GM12865 (cell line): ENCODE data around the gene GPC1.
"Not testable (repeated sequence)": the region's sequence is repeated elsewhere in the genome, so short reads cannot be mapped to it uniquely, and the experiment has no call there.

Source experiments
- DNase-seq: peaks from one replicate; pipeline ENCODE4 v3.0.0; 2010; ENCODE audit warnings: low read depth
- H3K4me3 ChIP-seq: 2 replicates; pipeline ENCODE4 v1.5.1; 2011; ENCODE audit warnings: mild to moderate bottlenecking, low read depth, low read length, control low read depth
- CTCF ChIP-seq: IDR thresholded peaks from 2 replicates; pipeline ENCODE4 v1.5.1; 2011; ENCODE audit warnings: low read length, control low read depth, low read depth, inconsistent platforms; ENCODE audit not compliant: insufficient read depth; ENCODE audit errors: missing control alignments

The GPC1 gene

GRCh38 chr2:240435457-240435947 is at the start of gene GPC1:
GPC1 (plus strand) TSS chr2:240435663; CDS start chr2:240435919, 256 bp downstream.
- DNase-seq, result peak; percentile 72
- TF ChIP-seq CTCF, result no peak
- H3K4me3 ChIP-seq, result peak within 1 kb of the TSS; percentile 44

GRCh38 chr2:240386326-240386725 is 49.1 kb upstream of the GPC1 start:
- no peak overlapping the region for H3K4me3 ChIP-seq
- DNase-seq, result no peak
- TF ChIP-seq CTCF, result no peak

GRCh38 chr2:240386743-240387142 is 48.7 kb upstream of the GPC1 start:
- H3K4me3 ChIP-seq, DNase-seq: not testable (repeated sequence)

GRCh38 chr2:240387325-240387668 is 48.2 kb upstream of the GPC1 start:
- DNase-seq, result no peak
- no peak for TF ChIP-seq CTCF
- no peak overlapping the region for H3K4me3 ChIP-seq

- no peak for DNase-seq
- H3K4me3 ChIP-seq, result no peak overlapping the region
- no peak for TF ChIP-seq CTCF
These were observed 47.6 kb upstream of the GPC1 start for GRCh38 chr2:240387669-240388358.

- H3K4me3 ChIP-seq, result no peak overlapping the region
- no peak for TF ChIP-seq CTCF
- DNase-seq, result no peak
These were observed 46.8 kb upstream of the GPC1 start for GRCh38 chr2:240388471-240389301.

GRCh38 chr2:240389302-240389805 is 46.1 kb upstream of the GPC1 start:
- no peak for DNase-seq
- TF ChIP-seq CTCF, result no peak
- no peak overlapping the region for H3K4me3 ChIP-seq
